ENCODE data around the gene EGLN1.

GRCh38 chr1:231395998-231396390, 26.1 kb downstream of the EGLN1 start:
- TF ChIP-seq, protein P1, sequence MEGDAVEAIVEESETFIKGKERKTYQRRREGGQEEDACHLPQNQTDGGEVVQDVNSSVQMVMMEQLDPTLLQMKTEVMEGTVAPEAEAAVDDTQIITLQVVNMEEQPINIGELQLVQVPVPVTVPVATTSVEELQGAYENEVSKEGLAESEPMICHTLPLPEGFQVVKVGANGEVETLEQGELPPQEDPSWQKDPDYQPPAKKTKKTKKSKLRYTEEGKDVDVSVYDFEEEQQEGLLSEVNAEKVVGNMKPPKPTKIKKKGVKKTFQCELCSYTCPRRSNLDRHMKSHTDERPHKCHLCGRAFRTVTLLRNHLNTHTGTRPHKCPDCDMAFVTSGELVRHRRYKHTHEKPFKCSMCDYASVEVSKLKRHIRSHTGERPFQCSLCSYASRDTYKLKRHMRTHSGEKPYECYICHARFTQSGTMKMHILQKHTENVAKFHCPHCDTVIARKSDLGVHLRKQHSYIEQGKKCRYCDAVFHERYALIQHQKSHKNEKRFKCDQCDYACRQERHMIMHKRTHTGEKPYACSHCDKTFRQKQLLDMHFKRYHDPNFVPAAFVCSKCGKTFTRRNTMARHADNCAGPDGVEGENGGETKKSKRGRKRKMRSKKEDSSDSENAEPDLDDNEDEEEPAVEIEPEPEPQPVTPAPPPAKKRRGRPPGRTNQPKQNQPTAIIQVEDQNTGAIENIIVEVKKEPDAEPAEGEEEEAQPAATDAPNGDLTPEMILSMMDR (IDR thresholded peaks at IDR 0.05; ENCODE audit: low read length): no peak
- no peak for TF ChIP-seq EZH2 (IDR thresholded peaks at IDR 0.05; ENCODE audit: borderline replicate concordance, low read length)
